CD4-positive, alpha-beta memory T cell (primary cell): ENCODE results near the gene CSNK2A2. TPM values are rescaled to one million over a fixed set of nuclear protein-coding genes. Genes with fewer than 3 reads are reported as not detected.

Experiments
- CTCF ChIA-PET: fragments of 350-600 bp; sonication (Branson Sonifier 250); formaldehyde crosslinking; loops from one replicate; lab custom pipeline; 2021; ENCODE audit warnings: inconsistent platforms; ENCODE audit not compliant: partially characterized antibody; lab: Charles Lee
- POLR2A ChIA-PET: fragments of 350-600 bp; sonication (Branson Sonifier 250); formaldehyde crosslinking; loops from one replicate; lab custom pipeline; 2021; ENCODE audit not compliant: partially characterized antibody; lab: Charles Lee
- DNase-seq, 5 donors: peaks; one replicate each; pipeline versions ENCODE4 v3.0.0 to v3.0.0-alpha.2; 2020 to 2022; ENCODE audit warnings: mixed read lengths in 1 of 5
- H3K27ac ChIP-seq: one replicate; pipeline ENCODE4 v1.7.0; 2013; ENCODE audit warnings: low read depth, low read length
- H3K27me3 ChIP-seq: 2 replicates; pipeline ENCODE4 v1.7.0; 2013; ENCODE audit warnings: mild to moderate bottlenecking, low read length, moderate library complexity; ENCODE audit not compliant: insufficient read depth
- H3K36me3 ChIP-seq: 2 replicates; pipeline ENCODE4 v1.7.0; 2013; ENCODE audit warnings: mild to moderate bottlenecking, low read length, moderate library complexity; ENCODE audit not compliant: insufficient read depth
- H3K4me1 ChIP-seq: 2 replicates; pipeline ENCODE4 v1.7.0; 2013; ENCODE audit warnings: mild to moderate bottlenecking, low read length, moderate library complexity; ENCODE audit not compliant: insufficient read depth
- H3K4me3 ChIP-seq, 2 donors: one replicate each; pipeline ENCODE4 v1.7.0; 2013; ENCODE audit warnings: low read length in 2 of 2, mild to moderate bottlenecking in 1 of 2
- H3K9me3 ChIP-seq, 2 donors: one replicate each; pipeline ENCODE4 v1.7.0; 2013; ENCODE audit warnings: low read length in 2 of 2, control low read depth in 1 of 2; ENCODE audit not compliant: control insufficient read depth in 1 of 2
- H3K27ac Mint-ChIP-seq, 7 donors: one replicate each; pipeline ENCODE4 v1.8.0; 2020 to 2021; ENCODE audit warnings: mixed read lengths in 7 of 7, mild to moderate bottlenecking in 6 of 7, inconsistent platforms in 3 of 7, moderate library complexity in 3 of 7
- H3K27me3 Mint-ChIP-seq, 2 donors: one replicate each; pipeline ENCODE4 v1.8.0; 2020 to 2021; ENCODE audit warnings: mixed read lengths in 2 of 2
- H3K36me3 Mint-ChIP-seq, 2 donors: one replicate each; pipeline ENCODE4 v1.8.0; 2020 to 2021; ENCODE audit warnings: mixed read lengths in 2 of 2, inconsistent platforms in 1 of 2, mild to moderate bottlenecking in 1 of 2
- H3K4me1 Mint-ChIP-seq, 4 donors: one replicate each; pipeline ENCODE4 v1.8.0; 2020 to 2021; ENCODE audit warnings: mixed read lengths in 4 of 4, mild to moderate bottlenecking in 1 of 4
- H3K4me3 Mint-ChIP-seq, 8 donors: one replicate each; pipeline ENCODE4 v1.8.0; 2020 to 2021; ENCODE audit warnings: mixed read lengths in 8 of 8, mild to moderate bottlenecking in 7 of 8, moderate library complexity in 6 of 8, inconsistent platforms in 3 of 8
- H3K9me3 Mint-ChIP-seq, 8 donors: one replicate each; pipeline ENCODE4 v1.8.0; 2020 to 2021; ENCODE audit warnings: mixed read lengths in 8 of 8, mild to moderate bottlenecking in 5 of 8, inconsistent platforms in 3 of 8, moderate library complexity in 1 of 8
- intact Hi-C: fragments of 100-400 bp; cut with micrococcal nuclease; formaldehyde crosslinking; loops from one replicate; pipeline ENCODE4 v1.15.1; 2023
- polyA plus RNA-seq, 2 donors: library from polyadenylated mRNA; unstranded; fragments of 300-500 nt; fragmentation: Illumina TruSeq; gene quantifications; one replicate each; pipeline ENCODE4 v1.2.3, GENCODE V29; 2021
- total RNA-seq, 2 experiments: library from RNA; stranded (reverse); gene quantifications; one replicate each; pipeline ENCODE4 v1.2.3, GENCODE V29; 2021

The CSNK2A2 gene
- total and polyA plus RNA-seq, 4 experiments from 2014 or later = 9.7 to 63.6 (median 39.1) TPM

DNA sequence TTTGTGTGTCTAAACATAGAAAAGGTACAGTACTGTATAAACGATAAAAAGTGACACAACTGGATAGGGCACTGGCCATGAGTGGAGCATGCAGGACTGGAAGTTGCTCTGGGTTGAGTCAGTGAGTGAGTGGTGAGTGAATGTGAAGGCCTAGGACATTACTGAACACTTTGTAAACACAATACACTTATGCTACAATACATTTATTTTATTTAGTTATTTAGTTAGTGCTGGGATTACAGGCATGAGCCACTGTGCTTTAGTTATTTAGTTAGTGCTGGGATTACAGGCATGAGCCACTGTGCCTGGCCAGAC lies 73.3 kb downstream of the CSNK2A2 start:
- peak overlapping the region in 2 of 7 donors; percentile 19 to 80 for H3K27ac Mint-ChIP-seq
- no peak for DNase-seq

DNA sequence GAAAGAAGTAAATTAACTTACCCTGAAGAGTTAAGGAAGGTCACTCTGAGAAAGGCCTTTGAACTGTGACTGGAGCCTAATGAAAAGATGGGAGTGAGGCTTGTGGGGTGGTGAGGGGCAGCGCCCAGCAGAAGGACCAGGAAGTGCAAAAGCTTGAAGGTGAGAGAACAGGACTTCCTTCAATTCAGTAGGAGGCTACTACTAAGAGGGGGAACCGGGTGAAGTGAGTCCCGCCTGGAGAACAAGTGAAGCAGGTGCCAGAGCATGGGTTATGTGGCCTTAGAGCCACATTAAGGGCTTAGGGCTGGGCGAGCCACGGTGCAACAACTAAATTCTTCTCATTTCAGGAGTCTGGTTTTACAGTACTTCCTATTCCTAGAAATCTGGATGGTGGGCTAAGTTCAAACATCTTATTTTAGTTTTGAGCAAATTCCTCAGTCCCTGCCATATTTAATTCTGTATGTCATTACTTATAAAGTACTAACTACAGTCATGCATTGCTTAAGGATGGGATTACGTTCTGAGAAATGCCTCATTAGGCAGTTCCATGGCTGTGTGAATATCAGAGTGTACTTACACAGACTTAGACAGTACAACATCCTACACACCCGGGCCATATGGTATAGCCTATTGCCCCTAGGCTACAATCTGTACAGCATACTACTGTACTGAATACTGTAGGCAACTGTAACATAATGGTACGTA lies 73.9 kb downstream of the CSNK2A2 start:
- Mint-ChIP-seq H3K36me3 (peaks cover 0 to 10% of the 10 kb centered on the region in 2 donors), H3K27ac (peak overlapping the region in 6 of 7 donors; percentile 19 to 80 (median 46)), H3K4me3 (peak overlapping the region in 2 of 8 donors; percentile 26 to 43), H3K4me1 (peaks cover 54 to 81% (median 66%) of the 10 kb centered on the region in 4 donors), H3K27me3 (no peaks in the 10 kb centered on the region), H3K9me3 (no peaks in the 10 kb centered on the region)
- POLR2A ChIA-PET = no interaction called here
- H3K4me3 ChIP-seq = no peak overlapping the region
- no peaks in the 10 kb centered on the region for H3K9me3 ChIP-seq
- CTCF ChIA-PET = interaction anchor here (1.0 kb wide), 1 partner anchor 26 kb away, joined by 3 read pairs; no protein-coding TSS in a partner anchor
- intact Hi-C loops = no loop called here
- H3K36me3 ChIP-seq = no peaks in the 10 kb centered on the region
- no peak for DNase-seq
- H3K27me3 ChIP-seq = no peaks in the 10 kb centered on the region
- peaks cover 64% of the 10 kb centered on the region for H3K4me1 ChIP-seq
- H3K27ac ChIP-seq = no peak overlapping the region

More for the DNA sequence above, 73.3 kb downstream of the CSNK2A2 start:
- no peaks in the 10 kb centered on the region for H3K36me3 ChIP-seq
- Mint-ChIP-seq H3K9me3 (no peaks in the 10 kb centered on the region), H3K27me3 (no peaks in the 10 kb centered on the region), H3K4me3 (no peak overlapping the region), H3K36me3 (peaks cover 0 to 15% of the 10 kb centered on the region in 2 donors), H3K4me1 (peaks cover 57 to 86% (median 69%) of the 10 kb centered on the region in 4 donors)
- CTCF ChIA-PET = no interaction called here
- POLR2A ChIA-PET = no interaction called here
- no peaks in the 10 kb centered on the region for H3K27me3 ChIP-seq
- no peak overlapping the region for H3K4me3 ChIP-seq
- no peaks in the 10 kb centered on the region for H3K9me3 ChIP-seq
- no peak overlapping the region for H3K27ac ChIP-seq
- H3K4me1 ChIP-seq = peaks cover 64% of the 10 kb centered on the region
- intact Hi-C loops = no loop called here

DNA sequence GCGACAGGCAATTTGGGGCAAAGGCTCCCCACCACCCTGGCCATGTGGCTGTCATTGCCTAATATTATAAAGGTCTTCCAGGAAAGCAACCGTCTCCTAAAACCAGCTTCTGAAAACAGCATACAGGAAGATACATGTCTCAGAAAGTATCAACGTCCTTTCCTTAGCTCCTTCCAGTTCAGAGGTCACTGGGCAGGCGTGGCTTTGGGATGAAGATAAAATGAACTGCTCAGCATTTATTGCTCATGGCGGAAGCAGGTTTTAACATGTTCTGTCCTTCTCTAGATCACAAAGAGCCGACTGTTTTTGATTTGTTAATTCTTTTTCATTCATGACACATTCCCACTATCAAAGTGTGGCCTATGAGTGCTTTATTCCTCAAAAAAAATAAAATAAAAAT lies 76.8 kb downstream of the CSNK2A2 start:
- Mint-ChIP-seq H3K4me3 (no peak overlapping the region), H3K27ac (peak overlapping the region in 2 of 7 donors; percentile 24 to 29), H3K36me3 (peaks cover under 1 to 17% of the 10 kb centered on the region in 2 donors), H3K27me3 (no peaks in the 10 kb centered on the region), H3K9me3 (peaks cover 0 to 2% (median 0%) of the 10 kb centered on the region in 8 donors), H3K4me1 (peaks cover 38 to 60% (median 44%) of the 10 kb centered on the region in 4 donors)
- H3K9me3 ChIP-seq = no peaks in the 10 kb centered on the region
- H3K36me3 ChIP-seq = peaks cover 7% of the 10 kb centered on the region
- intact Hi-C loops = no loop called here
- H3K4me3 ChIP-seq = no peak overlapping the region
- peaks cover 40% of the 10 kb centered on the region for H3K4me1 ChIP-seq
- POLR2A ChIA-PET = interaction anchor here (2.2 kb wide), 1 partner anchor 8 kb away, joined by 10 read pairs; the partner anchor contains the start of gene CFAP20
- H3K27me3 ChIP-seq = no peaks in the 10 kb centered on the region
- DNase-seq = no peak
- no peak overlapping the region for H3K27ac ChIP-seq
- CTCF ChIA-PET = interaction anchor here (0.7 to 1.8 kb wide), 6 partner anchors 11 to 215 kb away, joined by 3 to 6 read pairs (median 4); no protein-coding TSS in a partner anchor

DNA sequence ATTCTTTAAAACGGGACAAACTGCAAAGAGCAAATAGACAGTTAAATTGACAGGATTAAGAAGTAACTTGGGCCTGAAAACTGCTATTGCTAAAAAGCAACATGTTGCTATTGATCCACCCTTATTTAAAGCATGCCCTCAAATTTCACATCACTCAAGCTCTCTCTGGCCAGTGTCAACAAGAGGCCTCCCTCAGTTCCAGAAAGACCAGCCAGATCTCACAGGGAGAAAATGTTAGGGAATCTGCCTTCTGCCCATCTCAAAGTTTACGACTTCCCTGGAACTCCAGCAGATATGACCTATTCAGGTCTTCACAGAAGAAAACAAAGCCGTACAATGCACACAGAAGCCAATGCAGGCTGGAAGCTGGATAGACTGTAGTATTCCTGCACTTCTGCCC lies 77.7 kb downstream of the CSNK2A2 start:
- no peaks in the 10 kb centered on the region for H3K9me3 ChIP-seq
- ChIA-PET CTCF (interaction anchor here (0.8 to 1.7 kb wide), 3 partner anchors 16 to 222 kb away, joined by 3 to 4 read pairs (median 3); no protein-coding TSS in a partner anchor), POLR2A (interaction anchor here (2.2 kb wide), 1 partner anchor 9 kb away, joined by 10 read pairs; the partner anchor contains the start of gene CFAP20)
- intact Hi-C loops = no loop called here
- Mint-ChIP-seq H3K4me3 (no peak overlapping the region), H3K36me3 (peaks cover 10 to 26% of the 10 kb centered on the region in 2 donors), H3K4me1 (peaks cover 32 to 51% (median 37%) of the 10 kb centered on the region in 4 donors), H3K27ac (peak overlapping the region in 1 of 7 donors; percentile 42), H3K9me3 (peaks cover 0 to 2% (median 0%) of the 10 kb centered on the region in 8 donors), H3K27me3 (no peaks in the 10 kb centered on the region)
- H3K36me3 ChIP-seq = peaks cover 16% of the 10 kb centered on the region
- DNase-seq = no peak
- H3K27ac ChIP-seq = no peak overlapping the region
- H3K4me1 ChIP-seq = peaks cover 31% of the 10 kb centered on the region
- no peak overlapping the region for H3K4me3 ChIP-seq
- no peaks in the 10 kb centered on the region for H3K27me3 ChIP-seq

DNA sequence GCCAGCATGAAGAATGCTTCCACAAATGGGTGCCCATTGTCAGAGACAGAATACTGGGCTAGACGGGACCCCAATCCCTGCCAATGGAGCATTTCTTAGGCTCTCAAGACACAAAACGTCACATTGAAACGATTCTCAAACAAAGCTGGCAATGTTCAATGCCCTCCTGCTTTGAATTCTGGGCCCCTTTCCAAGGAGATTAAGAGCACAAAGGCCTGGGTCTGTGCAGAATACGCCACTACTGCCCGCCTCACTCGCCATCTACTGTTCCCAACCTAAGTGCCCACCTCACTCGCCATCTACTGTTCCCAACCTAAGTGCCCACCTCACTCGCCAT lies 78.4 kb downstream of the CSNK2A2 start:
- intact Hi-C loops = no loop called here
- peaks cover 28% of the 10 kb centered on the region for H3K4me1 ChIP-seq
- POLR2A ChIA-PET = interaction anchor here (2.2 kb wide), 1 partner anchor 10 kb away, joined by 10 read pairs; the partner anchor contains the start of gene CFAP20
- H3K9me3 ChIP-seq = no peaks in the 10 kb centered on the region
- no peaks in the 10 kb centered on the region for H3K27me3 ChIP-seq
- Mint-ChIP-seq H3K9me3 (peaks cover 0 to 4% (median 0%) of the 10 kb centered on the region in 8 donors), H3K27ac (peak overlapping the region in 1 of 7 donors; percentile 17), H3K4me1 (peaks cover 28 to 46% (median 34%) of the 10 kb centered on the region in 4 donors), H3K27me3 (no peaks in the 10 kb centered on the region), H3K4me3 (no peak overlapping the region), H3K36me3 (peaks cover 16 to 34% of the 10 kb centered on the region in 2 donors)
- CTCF ChIA-PET = interaction anchor here (0.8 to 1.7 kb wide), 2 partner anchors 13 to 22 kb away, joined by 4 read pairs; no protein-coding TSS in a partner anchor
- no peak overlapping the region for H3K4me3 ChIP-seq
- DNase-seq = no peak
- H3K36me3 ChIP-seq = peaks cover 24% of the 10 kb centered on the region
- no peak overlapping the region for H3K27ac ChIP-seq

DNA sequence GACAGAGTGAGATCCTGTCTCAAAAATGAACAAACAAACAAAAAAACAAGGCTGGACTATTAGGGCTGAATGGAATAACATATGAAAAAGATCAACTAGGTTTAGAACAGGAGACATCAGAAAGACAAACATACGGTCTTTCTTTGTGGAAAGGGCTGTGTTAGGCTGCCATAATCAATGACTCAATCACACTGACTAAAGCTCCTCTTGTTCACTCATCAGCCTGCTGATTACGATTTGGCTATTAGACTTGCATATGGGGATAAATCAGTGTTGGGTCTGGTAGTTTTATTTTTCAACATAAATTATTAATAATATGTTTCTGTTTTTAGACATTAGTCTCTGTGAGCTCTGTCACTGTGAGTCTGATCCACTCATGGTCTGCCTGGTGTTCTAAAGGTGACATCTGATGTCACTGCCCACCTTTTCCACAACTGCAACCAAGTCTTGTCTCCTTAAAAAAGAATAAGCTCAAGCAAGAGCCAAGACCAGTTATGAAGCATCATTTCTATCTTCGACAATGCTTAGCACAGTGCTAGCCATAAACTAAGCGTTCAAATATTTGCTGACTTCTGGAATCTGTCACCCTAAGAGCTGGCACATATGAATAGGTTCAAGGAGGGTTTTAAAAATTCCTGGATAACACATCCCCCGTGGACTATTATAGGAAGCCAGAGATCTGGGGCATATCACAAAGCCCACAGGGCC lies 79.0 kb downstream of the CSNK2A2 start:
- CTCF ChIA-PET = interaction anchor here (0.8 to 1.5 kb wide), 2 partner anchors 8 to 14 kb away, joined by 4 read pairs; no protein-coding TSS in a partner anchor
- H3K36me3 ChIP-seq = peaks cover 26% of the 10 kb centered on the region
- no peak overlapping the region for H3K27ac ChIP-seq
- DNase-seq = no peak
- intact Hi-C loops = no loop called here
- H3K9me3 ChIP-seq = no peaks in the 10 kb centered on the region
- H3K4me3 Mint-ChIP-seq = peak overlapping the region in 1 of 8 donors; percentile 38
- peaks cover 19 to 38% of the 10 kb centered on the region in 2 donors for H3K36me3 Mint-ChIP-seq
- no peaks in the 10 kb centered on the region for H3K27me3 Mint-ChIP-seq
- H3K4me3 ChIP-seq = no peak overlapping the region
- H3K4me1 Mint-ChIP-seq = peaks cover 23 to 41% (median 29%) of the 10 kb centered on the region in 4 donors
- H3K4me1 ChIP-seq = peaks cover 24% of the 10 kb centered on the region
- peak overlapping the region in 3 of 7 donors; percentile 30 to 62 (median 55) for H3K27ac Mint-ChIP-seq
- peaks cover 0 to 4% (median 0%) of the 10 kb centered on the region in 8 donors for H3K9me3 Mint-ChIP-seq
- no peaks in the 10 kb centered on the region for H3K27me3 ChIP-seq
- POLR2A ChIA-PET = interaction anchor here (1.9 to 2.2 kb wide), 2 partner anchors 10 to 11 kb away, joined by 4 to 10 read pairs; partner anchors contain the start of gene CFAP20
